Stimulated activated CD4-positive, alpha-beta T cell treated with anti-CD3 and anti-CD28 coated beads, Interleukin-1b, Interleukin-23, amount 100 ng/mL, for 1 hour (primary cell): ENCODE results near the gene MYL10.

Experiments
- DNase-seq, 2 donors: peaks; one replicate each; pipeline ENCODE4 v3.0.0-alpha.2; 2020; ENCODE audit warnings: low read depth in 2 of 2

MYL10 gene

DNA sequence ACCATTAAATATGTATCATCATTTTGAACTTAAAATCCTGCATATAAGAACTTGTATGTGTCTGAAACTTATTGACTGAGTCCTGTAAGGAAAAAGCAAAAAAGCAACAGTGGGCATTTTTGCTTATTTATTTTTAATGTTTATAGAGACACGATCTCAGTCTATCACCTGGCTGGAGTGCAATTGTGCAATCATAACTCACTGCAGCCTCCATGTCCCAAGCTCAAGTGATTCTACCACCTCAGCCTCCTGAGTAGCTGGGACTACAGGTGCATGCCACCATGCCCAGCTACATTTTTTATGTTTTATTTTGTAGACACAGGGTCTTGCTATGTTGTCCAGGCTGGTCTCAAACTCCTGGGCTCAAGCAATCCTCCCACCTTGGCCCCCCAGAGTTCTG, 32.2 kb downstream of the MYL10 start:
- no peak for DNase-seq

DNA sequence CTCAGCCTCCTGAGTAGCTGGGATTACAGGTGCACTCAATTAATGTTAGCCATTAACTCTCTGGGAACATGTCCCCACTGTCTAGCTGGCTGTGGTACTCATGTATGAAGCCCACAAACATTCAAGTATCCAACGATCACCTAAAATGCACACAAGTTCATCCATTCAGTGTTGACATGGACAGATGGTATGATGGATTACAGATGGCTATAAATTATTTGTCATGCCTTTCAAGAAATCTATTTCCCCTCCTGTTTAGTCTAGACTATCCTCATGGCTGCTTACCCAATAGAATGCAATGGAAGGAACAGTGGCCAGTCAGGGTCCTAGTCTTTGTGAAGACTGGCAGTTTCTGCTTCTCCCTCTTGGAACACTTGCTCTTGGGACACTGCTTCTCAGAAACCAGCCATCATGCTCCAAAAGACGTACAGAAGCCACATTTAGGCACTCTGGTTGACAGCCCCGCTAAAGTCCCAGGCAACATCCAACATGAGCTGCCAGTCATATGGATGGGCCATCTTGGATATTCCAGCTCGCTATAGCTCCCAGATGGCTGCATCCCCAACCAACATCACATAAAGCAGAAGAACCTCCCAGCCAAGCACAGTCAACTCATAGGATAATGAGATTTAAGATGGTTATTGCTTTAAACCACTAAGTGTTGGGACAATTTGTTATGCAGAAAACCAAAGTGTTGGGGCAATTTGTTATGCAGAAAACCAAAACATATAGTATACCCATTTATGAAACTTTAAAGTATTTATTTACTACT, 33.1 kb downstream of the MYL10 start:
- no peak for DNase-seq

DNA sequence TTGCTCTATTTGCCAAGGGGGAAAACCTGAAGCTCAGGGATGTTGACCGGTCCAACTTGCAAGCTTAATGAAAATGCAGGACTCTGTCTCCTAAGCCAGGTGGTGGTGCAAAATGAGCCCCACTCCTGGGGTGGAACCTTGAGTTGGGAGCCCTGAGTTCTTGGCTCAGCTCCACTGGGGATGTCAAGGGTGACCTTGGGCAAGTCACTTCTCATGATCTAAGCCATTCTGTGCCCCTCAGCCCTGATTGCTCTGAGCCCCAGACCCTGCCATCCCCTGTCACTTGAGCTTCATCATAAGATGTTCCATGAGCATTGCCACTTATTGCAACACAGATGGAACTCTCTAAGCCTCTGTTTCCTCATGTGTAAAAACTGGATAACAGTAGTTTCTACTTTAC, 33.9 kb downstream of the MYL10 start:
- no peak for DNase-seq

DNA sequence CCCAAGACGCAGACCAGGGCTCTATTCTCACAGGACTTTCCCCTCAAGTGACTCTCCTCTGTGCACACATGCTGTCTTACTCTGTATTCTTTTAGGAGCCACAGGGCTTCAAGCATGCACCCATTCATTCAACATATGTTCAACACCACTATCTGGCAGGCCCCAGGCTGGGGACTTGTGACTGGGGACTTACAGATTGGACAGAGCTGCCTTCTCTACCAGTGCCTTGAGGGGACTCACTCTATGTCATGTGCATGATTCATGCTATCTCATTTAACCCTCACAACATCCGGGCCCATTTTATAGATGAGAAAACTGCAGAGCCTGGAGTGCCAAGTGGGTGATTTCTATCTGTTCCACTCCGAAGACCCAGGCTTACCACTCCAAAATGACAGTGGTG, 34.3 kb downstream of the MYL10 start:
- DNase-seq = no peak

DNA sequence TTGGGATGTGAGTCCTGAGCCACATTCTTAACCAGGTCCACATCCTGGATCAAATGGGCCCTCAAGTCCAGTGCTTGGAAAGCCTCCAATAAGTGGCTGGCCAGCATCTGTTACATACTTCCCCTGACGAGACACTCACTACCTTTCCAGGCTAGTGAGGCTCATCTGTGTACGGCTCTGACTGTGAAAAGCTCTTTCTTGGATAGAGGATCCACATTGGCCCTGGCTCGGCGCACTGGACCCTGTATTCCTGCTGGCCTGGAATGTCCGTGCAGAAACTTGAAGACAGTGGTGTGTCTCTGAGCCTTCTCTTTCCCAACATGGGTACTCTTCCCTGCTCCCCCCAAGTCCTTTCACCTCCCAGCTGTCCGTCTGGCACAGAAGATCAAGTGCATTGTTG, 35.5 kb downstream of the MYL10 start:
- DNase-seq = no peak

DNA sequence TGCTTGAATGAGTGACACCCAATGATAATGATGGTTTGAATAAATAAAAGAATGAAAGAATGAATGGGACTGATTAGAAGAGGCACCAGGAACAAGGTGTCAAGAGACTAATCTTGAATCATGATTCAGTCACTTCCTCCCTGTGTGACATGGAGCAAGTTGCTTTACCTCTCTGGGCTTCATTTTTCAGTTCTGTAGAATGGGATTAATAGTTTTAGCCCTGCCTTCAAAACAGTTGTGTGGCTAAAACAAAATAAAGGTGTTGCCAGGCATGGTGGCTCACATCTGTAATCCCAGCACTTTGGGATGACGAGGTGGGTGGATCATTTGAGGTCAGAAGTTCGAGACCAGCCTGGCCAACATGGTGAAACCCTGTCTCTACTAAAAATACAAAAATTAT, 37.6 kb downstream of the MYL10 start:
- no peak for DNase-seq

DNA sequence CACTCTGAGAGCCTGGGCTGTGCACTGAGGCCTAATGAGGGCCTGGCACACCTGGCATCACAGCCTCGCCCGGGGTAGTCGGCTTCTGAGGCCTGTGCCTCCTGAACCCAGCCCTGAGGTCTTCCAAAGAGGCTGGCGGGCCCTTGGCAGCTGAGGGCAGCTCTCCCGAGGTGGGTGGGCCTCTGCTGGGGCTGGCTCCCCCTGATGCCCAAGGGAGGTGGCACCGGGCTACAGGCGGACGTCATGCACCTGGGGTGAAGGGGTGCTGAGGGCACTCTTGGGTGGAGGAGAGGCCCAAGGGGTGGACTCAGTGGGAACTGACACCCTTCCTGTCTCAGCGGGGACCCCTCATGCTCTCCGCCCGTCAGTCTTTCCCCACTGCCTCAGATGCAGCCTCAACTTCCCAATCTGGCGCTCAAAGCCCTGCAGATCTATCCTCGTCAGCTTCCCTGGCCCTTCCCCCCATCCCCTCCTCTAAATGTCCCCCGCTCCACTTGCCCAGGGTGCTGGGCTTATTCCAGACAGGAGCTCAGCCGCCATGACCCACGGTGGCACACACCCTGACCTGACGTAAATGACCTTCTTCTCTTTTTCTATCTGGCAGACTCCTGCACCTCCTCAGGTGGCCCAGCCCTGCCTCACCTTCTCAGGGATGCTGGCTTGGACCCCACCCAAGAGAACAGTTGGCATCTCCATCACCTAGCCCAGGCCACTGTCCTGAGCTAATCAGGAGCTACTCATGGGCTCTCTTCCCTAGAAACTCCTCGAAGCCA, 38.2 kb downstream of the MYL10 start:
- DNase-seq = no peak

DNA sequence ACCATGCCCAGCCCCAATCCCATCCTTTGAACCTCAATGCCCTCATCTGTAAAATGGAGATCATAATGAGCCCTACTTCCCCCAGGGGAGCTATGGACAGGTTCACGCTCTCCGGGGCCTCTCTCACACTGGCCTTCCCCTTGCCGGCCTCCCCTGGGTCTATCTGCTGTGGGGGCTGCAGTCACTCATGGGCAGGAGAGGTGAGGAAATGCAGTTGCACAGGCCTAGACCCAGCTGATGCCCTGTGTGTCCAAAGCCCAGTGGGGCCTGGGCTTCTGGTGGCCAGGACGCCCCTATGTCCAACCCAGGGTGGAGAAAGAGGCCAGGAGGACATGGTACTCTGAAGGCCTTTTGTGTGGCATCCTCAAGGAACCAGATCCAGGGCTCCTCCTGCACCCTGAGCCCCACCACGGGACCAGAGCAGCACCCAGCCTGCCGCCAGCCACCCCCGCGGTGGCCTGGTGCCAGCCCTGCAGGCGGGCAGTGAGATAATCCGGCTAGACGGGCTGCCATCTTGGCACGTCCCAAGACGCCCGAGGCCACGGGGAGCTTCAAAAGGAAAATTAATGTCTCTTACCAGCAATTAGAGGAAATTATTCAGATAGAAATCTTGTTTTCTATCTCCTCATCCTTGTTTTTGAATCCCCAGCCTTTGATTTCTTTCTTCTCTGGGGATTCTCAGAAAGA, 39.0 kb downstream of the MYL10 start:
- no peak for DNase-seq

DNA sequence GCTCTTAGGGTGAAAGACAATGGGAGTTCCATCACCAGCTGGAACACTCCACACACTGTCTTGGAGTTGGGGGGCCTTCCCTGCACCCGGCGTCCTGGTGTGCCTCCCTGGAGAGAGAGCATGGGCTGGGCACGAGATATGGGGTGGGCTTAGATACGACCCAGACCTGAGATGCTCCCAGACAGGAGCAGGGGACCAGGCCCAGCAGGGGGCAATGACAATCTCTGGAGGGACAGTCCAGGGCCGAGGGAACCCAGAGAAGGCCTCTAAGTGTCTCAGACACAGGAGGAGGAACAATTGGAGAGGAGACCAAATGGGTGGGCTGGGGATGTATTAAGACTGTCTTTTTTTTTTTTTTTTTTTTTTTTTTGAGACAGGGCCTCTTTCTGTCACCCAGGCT, 40.0 kb downstream of the MYL10 start:
- no peak for DNase-seq

DNA sequence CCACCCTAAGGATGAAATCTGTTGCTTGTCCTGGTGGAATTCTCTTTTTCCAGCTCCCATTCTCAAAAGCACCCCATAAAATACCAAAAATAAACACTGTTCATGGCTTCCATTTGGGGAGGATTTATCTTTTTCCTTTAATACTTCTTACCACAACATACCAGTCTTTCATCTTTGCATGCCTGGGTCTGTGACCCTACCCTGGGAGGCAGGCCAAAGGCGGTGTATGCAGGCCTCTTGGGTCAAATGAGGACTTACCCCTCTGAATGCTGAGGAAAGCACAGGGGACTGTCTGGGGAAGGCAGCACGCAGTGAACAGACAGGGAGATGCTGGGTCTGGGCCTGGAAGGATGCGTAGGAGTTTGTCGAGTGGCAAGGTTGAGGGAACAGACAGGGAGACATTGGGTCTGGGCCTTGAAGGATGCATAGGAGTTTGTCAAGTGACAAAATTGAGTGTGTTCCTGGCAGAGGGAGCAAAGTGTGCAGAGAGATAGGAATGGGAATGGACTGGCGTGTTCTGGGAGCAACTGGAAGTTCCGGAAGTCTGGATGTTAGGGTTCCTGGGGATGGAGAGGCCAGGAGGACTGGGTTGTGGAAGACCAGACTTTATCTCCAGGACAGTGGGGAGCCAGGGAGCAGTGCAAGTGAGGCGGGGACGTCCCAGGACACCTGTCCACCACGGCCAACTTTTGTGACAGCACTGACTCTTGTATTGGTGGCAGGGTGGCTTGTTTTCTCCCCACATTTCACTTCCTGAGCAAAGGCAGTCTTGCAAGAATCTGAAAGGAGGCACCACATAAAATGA, 40.8 kb downstream of the MYL10 start:
- DNase-seq = no peak

DNA sequence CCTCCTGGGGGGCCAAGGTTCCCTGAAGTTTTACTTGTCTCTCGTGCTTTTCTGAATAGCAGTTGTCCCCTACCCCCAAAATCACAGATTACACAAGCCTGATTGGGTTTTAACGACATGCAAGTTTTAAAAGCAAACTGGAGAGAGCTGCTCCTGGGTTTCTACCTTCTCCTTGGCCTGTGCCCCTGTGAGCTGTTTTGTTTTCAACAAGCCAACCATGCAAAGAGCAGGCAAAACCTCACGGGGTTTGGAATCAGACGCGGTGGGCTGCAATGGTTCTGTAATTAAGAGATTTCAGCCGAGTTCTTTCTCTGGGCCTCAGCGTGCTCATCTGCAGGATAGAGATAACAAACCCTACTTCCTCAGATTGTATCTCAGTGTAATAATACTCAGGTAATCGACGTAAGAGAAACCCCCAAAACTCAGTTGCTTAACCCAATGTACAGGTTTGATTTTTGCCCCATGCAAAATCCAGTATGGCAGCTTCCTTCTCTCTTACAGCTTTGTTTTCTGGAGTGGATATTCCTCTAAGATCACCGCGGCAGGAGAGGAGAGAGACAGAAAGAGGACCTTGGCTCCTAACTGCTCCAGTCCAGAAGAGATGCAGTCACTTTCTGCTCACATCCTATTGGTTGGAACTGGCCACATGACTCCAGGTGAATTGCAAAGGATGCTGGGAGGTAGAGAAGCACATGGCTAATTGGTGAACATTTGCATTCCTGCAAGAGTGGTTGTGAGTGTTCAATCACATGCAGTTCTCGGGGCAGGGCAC, 42.0 kb downstream of the MYL10 start:
- no peak for DNase-seq

DNA sequence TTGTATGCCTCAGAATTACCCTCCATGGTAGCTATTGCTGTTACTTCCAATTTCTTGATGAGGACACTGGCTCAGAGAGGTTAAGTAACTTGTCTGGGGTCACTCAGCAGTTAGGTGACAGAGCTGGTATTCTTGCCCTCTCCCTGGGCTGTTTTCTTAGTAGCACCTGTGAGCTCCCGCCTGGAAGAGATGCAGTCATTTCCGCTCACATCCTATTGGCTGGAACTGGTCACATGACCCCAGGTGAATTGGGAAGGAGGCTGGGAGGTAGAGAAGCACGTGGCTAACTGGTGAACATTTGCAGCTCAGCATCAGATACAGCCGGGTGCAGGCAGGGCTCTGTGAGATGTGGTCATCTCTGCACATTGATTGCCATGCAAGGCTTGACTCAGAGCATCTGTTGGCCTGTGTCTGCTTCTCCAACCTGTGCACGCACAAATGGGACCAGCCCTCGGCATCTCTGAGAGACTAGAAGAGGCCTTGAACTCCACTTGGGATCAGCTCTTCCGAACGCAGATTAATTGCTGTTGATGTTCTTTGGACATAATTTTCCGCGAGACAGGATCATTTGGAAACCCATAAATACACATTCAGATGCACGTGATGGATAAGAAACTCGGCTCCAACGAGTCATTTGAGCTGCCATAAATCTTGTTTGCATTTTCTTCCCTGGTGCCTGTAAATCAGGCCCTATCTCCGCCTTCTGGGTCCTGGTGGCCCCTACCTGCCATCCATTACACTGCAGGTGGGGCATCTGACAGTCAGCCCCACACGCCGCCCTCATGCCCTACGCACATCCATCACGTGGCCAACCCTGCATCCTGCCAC, 42.8 kb downstream of the MYL10 start:
- DNase-seq = no peak

DNA sequence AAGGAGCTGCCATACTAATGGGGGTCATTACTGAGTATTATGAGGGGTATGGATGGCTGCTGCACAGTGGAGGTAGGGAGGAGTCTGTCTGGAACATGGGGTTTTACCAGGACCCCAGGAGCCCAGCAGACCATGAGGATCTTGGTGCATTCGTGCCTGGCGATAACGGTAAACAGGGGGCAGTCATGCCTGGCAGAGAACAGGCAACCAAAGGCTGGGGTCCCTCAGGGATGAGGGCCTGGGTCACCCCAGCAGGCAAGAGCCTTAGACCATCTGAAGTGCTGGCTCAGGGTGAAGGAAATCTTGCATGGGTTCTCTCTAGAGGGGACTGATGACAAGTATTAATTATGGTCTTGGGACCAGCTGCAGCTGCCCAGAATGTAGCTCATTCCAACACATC, 46.1 kb downstream of the MYL10 start:
- DNase-seq = no peak

DNA sequence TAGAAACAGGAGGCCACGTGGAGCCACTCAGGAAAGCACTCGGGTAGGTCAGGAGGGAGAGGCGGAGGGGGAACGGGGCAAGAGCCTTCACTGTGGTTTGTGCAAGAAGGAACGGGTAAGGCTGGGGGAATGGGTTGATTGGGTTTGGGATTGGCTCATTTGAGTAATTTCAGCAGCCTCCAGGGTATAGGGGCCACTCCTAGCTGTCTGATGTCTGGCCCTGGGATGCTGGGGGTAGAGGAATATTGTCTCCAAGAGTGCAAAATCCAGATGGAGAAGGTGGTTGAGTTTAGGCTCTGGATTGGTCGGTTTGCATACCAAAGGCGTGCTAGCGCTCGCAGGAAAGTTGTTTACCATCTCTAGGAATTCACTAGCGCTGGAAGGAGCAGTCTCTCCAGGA, 47.2 kb downstream of the MYL10 start:
- DNase-seq = no peak

DNA sequence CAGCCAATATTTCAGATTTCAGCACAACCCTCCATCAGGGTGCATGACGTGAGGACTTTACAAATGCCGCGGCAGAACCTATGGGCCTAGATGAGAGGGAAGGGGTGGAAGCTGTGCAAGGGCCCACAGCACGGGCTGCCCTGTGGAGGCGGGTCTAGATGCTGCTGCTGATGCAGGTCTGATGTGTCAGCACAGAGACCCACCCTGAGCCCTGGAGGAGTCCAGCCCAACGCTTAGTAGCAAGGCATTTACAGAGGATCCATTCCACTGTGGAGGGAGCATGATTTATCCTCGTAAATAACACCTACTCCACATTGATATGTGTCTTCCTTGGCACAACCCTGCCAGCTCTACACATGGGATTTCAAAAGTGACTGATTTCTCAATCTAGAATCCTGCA, 48.5 kb downstream of the MYL10 start:
- no peak for DNase-seq

DNA sequence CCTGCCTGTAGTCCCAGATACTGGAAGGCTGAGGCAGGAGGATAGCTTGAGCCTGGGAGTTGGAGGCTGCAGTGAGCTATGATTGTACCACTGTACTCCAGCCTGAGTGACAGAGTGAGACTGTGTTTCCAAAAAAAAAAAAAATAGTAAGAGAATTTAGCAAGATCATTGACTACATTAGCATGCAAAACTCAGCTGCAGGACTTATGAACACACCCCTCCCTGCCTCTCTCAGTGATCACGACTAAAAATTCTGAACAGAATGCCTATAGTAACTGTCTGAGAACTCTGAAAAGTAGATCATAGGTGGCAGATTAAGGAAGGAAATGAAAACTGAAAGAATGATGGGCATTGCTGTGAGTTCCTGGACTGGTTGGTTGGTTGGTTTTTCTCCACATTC, 50.5 kb downstream of the MYL10 start:
- DNase-seq = no peak

DNA sequence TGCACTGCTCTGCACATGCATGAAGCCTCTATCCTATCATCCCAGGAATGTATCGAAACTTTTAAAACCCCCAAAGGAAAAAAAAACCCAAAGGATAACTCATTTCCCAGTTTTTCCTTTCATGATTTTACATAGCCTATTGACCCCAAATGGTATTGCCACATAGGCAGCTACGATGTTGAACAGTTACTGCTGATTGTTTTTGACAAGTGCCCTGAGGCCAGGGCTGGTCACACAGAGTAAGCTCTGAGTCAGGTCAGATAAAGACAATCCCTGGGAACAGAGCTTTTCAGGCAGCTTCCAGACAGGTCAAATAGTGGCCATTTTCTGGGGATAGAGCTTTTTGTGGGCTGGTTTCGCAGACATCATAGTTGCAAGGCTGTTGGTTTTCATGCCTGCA, 52.1 kb downstream of the MYL10 start:
- DNase-seq = no peak

DNA sequence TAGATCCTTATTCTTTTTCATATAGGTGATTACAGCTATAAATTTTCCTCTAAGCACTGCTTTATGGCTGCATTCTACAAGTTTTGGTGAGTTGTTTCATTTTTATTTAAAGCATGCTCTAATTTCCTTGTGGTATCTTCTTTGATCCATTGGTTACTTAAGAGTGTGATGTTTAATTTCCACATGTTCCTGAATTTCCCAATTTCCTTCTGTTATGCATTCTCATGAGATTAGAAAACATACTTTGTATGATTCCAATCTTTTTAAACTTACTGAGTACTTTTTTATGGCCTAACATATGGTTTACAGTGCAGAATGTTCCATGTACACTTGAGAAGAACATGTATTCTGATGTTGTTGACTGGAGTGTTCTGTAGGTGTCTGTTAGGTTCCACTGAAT, 53.4 kb downstream of the MYL10 start:
- no peak for DNase-seq

DNA sequence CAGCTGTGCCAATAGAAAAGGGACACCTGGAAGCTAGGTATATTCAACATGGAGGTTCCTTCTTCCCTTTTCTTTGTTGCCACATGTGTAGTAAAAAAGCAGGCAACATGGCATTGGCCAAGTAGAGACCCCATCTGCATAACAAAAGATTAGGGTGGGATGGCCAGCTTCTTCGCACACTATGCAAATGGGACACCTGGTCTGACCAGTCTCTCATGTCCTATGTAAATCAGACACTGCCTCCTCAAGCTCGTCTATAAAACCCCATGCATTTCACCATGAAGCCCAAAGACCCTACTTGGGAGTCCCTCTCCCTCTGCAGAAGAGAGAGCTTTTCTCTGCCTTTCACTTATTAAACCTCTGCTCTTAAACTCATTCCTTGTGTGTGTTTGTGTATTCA, 53.9 kb downstream of the MYL10 start:
- no peak for DNase-seq

DNA sequence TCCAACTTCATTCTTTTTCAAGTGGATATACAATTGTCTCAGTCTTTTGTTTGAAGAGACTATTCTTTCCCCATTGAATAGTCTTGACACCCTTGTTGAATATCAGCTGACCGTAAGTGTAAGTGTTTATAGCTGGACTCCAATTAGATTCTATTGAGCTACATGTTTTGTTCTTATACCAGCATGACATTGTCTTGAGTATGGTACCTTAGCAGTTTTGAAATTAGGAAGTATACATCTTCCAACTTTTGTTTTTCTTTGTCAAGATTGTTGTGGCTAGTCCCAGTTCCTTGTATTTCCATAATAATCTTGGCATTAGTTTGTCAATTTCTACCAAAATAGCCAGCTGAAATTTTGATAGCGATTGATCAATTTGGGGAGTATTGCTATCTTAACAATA, 56.9 kb downstream of the MYL10 start:
- no peak for DNase-seq
